CD8-positive, alpha-beta memory T cell (primary cell): ENCODE results near the gene KDM6A. TPM values are rescaled to one million over a fixed set of nuclear protein-coding genes. Genes with fewer than 3 reads are reported as not detected.
A peak's percentile ranks its signal among the peaks of the same experiment; 100 is the strongest.

Source experiments
- CTCF ChIA-PET: fragments of 350-600 bp; sonication (Branson Sonifier 250); formaldehyde crosslinking; loops from one replicate; lab custom pipeline; 2021; ENCODE audit warnings: antibody characterized with exemption; lab: Charles Lee
- POLR2A ChIA-PET: fragments of 350-600 bp; sonication (Branson Sonifier 250); formaldehyde crosslinking; loops from one replicate; lab custom pipeline; 2021; ENCODE audit warnings: antibody characterized with exemption; lab: Charles Lee
- DNase-seq, 5 donors: peaks; one replicate each; pipeline versions ENCODE4 v3.0.0 to v3.0.0-alpha.2; 2020 to 2022; ENCODE audit warnings: mixed read lengths in 1 of 5
- H3K27ac ChIP-seq: one replicate; pipeline ENCODE4 v1.7.0; 2013; ENCODE audit warnings: low read depth, mild to moderate bottlenecking, low read length, moderate library complexity
- H3K27me3 ChIP-seq: 2 replicates; pipeline ENCODE4 v1.7.0; 2013; ENCODE audit warnings: low read length, mild to moderate bottlenecking; ENCODE audit not compliant: insufficient read depth, poor library complexity, severe bottlenecking
- H3K36me3 ChIP-seq: 2 replicates; pipeline ENCODE4 v1.7.0; 2013; ENCODE audit warnings: mild to moderate bottlenecking, low read length, moderate library complexity; ENCODE audit not compliant: insufficient read depth
- H3K4me1 ChIP-seq: 2 replicates; pipeline ENCODE4 v1.7.0; 2013; ENCODE audit warnings: mild to moderate bottlenecking, low read length, moderate library complexity; ENCODE audit not compliant: insufficient read depth
- H3K4me3 ChIP-seq: 2 replicates; pipeline ENCODE4 v1.7.0; 2013; ENCODE audit warnings: mild to moderate bottlenecking, low read length
- H3K9me3 ChIP-seq: 2 replicates; pipeline ENCODE4 v1.7.0; 2013; ENCODE audit warnings: mild to moderate bottlenecking, low read length
- H3K27ac Mint-ChIP-seq, 8 donors: one replicate each; pipeline ENCODE4 v1.8.0; 2020 to 2021; ENCODE audit warnings: mixed read lengths in 8 of 8, mild to moderate bottlenecking in 6 of 8, inconsistent platforms in 3 of 8, moderate library complexity in 3 of 8
- H3K27me3 Mint-ChIP-seq, 2 donors: one replicate each; pipeline ENCODE4 v1.8.0; 2020 to 2021; ENCODE audit warnings: mixed read lengths in 2 of 2, mild to moderate bottlenecking in 1 of 2, moderate library complexity in 1 of 2
- H3K36me3 Mint-ChIP-seq, 3 donors: one replicate each; pipeline ENCODE4 v1.8.0; 2020 to 2021; ENCODE audit warnings: mixed read lengths in 3 of 3, inconsistent platforms in 1 of 3, mild to moderate bottlenecking in 1 of 3
- H3K4me1 Mint-ChIP-seq, 3 donors: one replicate each; pipeline ENCODE4 v1.8.0; 2020 to 2021; ENCODE audit warnings: mixed read lengths in 3 of 3, inconsistent platforms in 1 of 3, mild to moderate bottlenecking in 1 of 3
- H3K4me3 Mint-ChIP-seq, 7 donors: one replicate each; pipeline ENCODE4 v1.8.0; 2020 to 2021; ENCODE audit warnings: mixed read lengths in 7 of 7, mild to moderate bottlenecking in 6 of 7, moderate library complexity in 4 of 7, inconsistent platforms in 2 of 7
- H3K9me3 Mint-ChIP-seq, 5 donors: one replicate each; pipeline ENCODE4 v1.8.0; 2020 to 2022; ENCODE audit warnings: mixed read lengths in 5 of 5, mild to moderate bottlenecking in 3 of 5, moderate library complexity in 2 of 5, inconsistent platforms in 1 of 5
- polyA plus RNA-seq: library from polyadenylated mRNA; unstranded; fragments of 300-500 nt; fragmentation: Illumina TruSeq; gene quantifications from one replicate; pipeline ENCODE4 v1.2.3, GENCODE V29; 2021
- total RNA-seq, 2 experiments: library from RNA; stranded (reverse); gene quantifications; one replicate each; pipeline ENCODE4 v1.2.3, GENCODE V29; 2021

KDM6A gene
- total and polyA plus RNA-seq, 3 experiments from 2014 or later, result 20.7 to 23.7 (median 21.5) TPM

- DNase-seq, result no peak
- H3K27ac Mint-ChIP-seq, result peak overlapping the region in 4 of 8 donors; percentile 9 to 66 (median 13)
- Histone ChIP-seq H3K4me1 (peaks cover 15% of the 10 kb centered on the region), H3K9me3 (no peaks in the 10 kb centered on the region), H3K4me3 (no peak overlapping the region), H3K36me3 (no peaks in the 10 kb centered on the region), H3K27ac (no peak overlapping the region), H3K27me3 (no peaks in the 10 kb centered on the region)
- H3K36me3 Mint-ChIP-seq, result peaks cover 0 to 1% (median 1%) of the 10 kb centered on the region in 3 donors
- H3K9me3 Mint-ChIP-seq, result no peaks in the 10 kb centered on the region
- CTCF ChIA-PET, result no interaction called here
- peaks cover 72 to 85% (median 77%) of the 10 kb centered on the region in 3 donors for H3K4me1 Mint-ChIP-seq
- POLR2A ChIA-PET, result no interaction called here
- H3K4me3 Mint-ChIP-seq, result peak overlapping the region in 5 of 7 donors; percentile 5 to 28 (median 9)
- no peaks in the 10 kb centered on the region for H3K27me3 Mint-ChIP-seq
These were observed 80.9 kb downstream of the KDM6A start for GRCh38 chrX:44953734-44954502.

- Histone ChIP-seq H3K9me3 (no peaks in the 10 kb centered on the region), H3K27ac (no peak overlapping the region), H3K4me3 (no peak overlapping the region), H3K36me3 (no peaks in the 10 kb centered on the region), H3K27me3 (no peaks in the 10 kb centered on the region), H3K4me1 (peaks cover 15% of the 10 kb centered on the region)
- Mint-ChIP-seq H3K4me1 (peaks cover 70 to 86% (median 76%) of the 10 kb centered on the region in 3 donors), H3K36me3 (peaks cover 0 to 1% (median 1%) of the 10 kb centered on the region in 3 donors), H3K27me3 (no peaks in the 10 kb centered on the region), H3K9me3 (no peaks in the 10 kb centered on the region), H3K27ac (peak overlapping the region in 4 of 8 donors; percentile 9 to 66 (median 13)), H3K4me3 (peak overlapping the region in 5 of 7 donors; percentile 5 to 28 (median 9))
- ChIA-PET POLR2A (no interaction called here), CTCF (no interaction called here)
- no peak for DNase-seq
These were observed 81.6 kb downstream of the KDM6A start for GRCh38 chrX:44954562-44954961.

- no peaks in the 10 kb centered on the region for H3K9me3 Mint-ChIP-seq
- ChIA-PET POLR2A (no interaction called here), CTCF (no interaction called here)
- peaks cover 0 to 2% (median 1%) of the 10 kb centered on the region in 3 donors for H3K36me3 Mint-ChIP-seq
- Histone ChIP-seq H3K9me3 (no peaks in the 10 kb centered on the region), H3K27ac (no peak overlapping the region), H3K4me3 (no peak overlapping the region), H3K36me3 (no peaks in the 10 kb centered on the region), H3K4me1 (peaks cover 30% of the 10 kb centered on the region), H3K27me3 (no peaks in the 10 kb centered on the region)
- no peak overlapping the region for H3K4me3 Mint-ChIP-seq
- no peak overlapping the region for H3K27ac Mint-ChIP-seq
- H3K27me3 Mint-ChIP-seq, result no peaks in the 10 kb centered on the region
- no peak for DNase-seq
- H3K4me1 Mint-ChIP-seq, result peaks cover 76 to 91% (median 81%) of the 10 kb centered on the region in 3 donors
These were observed 84.9 kb downstream of the KDM6A start for GRCh38 chrX:44957848-44958247.

- no peaks in the 10 kb centered on the region for H3K27me3 ChIP-seq
- Mint-ChIP-seq H3K36me3 (peaks cover 2 to 7% (median 6%) of the 10 kb centered on the region in 3 donors), H3K27me3 (no peaks in the 10 kb centered on the region), H3K4me1 (peaks cover 75 to 91% (median 81%) of the 10 kb centered on the region in 3 donors), H3K27ac (no peak overlapping the region), H3K4me3 (no peak overlapping the region), H3K9me3 (no peaks in the 10 kb centered on the region)
- ChIA-PET CTCF (no interaction called here), POLR2A (no interaction called here)
- no peaks in the 10 kb centered on the region for H3K9me3 ChIP-seq
- no peak overlapping the region for H3K27ac ChIP-seq
- H3K4me3 ChIP-seq, result no peak overlapping the region
- no peaks in the 10 kb centered on the region for H3K36me3 ChIP-seq
- DNase-seq, result no peak
- H3K4me1 ChIP-seq, result peaks cover 30% of the 10 kb centered on the region
These were observed 85.5 kb downstream of the KDM6A start for GRCh38 chrX:44958480-44958879.

- peaks cover 21% of the 10 kb centered on the region for H3K4me1 ChIP-seq
- H3K4me3 Mint-ChIP-seq, result peak overlapping the region; percentile 1 to 66 (median 55)
- DNase-seq, result no peak
- peak overlapping the region in 7 of 8 donors; percentile 1 to 85 (median 19) for H3K27ac Mint-ChIP-seq
- no peaks in the 10 kb centered on the region for H3K36me3 ChIP-seq
- no peaks in the 10 kb centered on the region for H3K9me3 Mint-ChIP-seq
- H3K4me3 ChIP-seq, result no peak overlapping the region
- no peaks in the 10 kb centered on the region for H3K27me3 ChIP-seq
- H3K27me3 Mint-ChIP-seq, result no peaks in the 10 kb centered on the region
- ChIA-PET POLR2A (no interaction called here), CTCF (no interaction called here)
- no peaks in the 10 kb centered on the region for H3K9me3 ChIP-seq
- peaks cover 69 to 88% (median 76%) of the 10 kb centered on the region in 3 donors for H3K4me1 Mint-ChIP-seq
- no peak overlapping the region for H3K27ac ChIP-seq
- peaks cover 8 to 24% (median 16%) of the 10 kb centered on the region in 3 donors for H3K36me3 Mint-ChIP-seq
These were observed 89.0 kb downstream of the KDM6A start for GRCh38 chrX:44961817-44962607.

- H3K27ac Mint-ChIP-seq, result peak overlapping the region in 3 of 8 donors; percentile 2 to 71 (median 28)
- Histone ChIP-seq H3K27me3 (no peaks in the 10 kb centered on the region), H3K9me3 (no peaks in the 10 kb centered on the region), H3K36me3 (no peaks in the 10 kb centered on the region), H3K4me3 (no peak overlapping the region), H3K4me1 (peaks cover 21% of the 10 kb centered on the region), H3K27ac (no peak overlapping the region)
- no peaks in the 10 kb centered on the region for H3K27me3 Mint-ChIP-seq
- no peaks in the 10 kb centered on the region for H3K9me3 Mint-ChIP-seq
- DNase-seq, result no peak
- H3K4me1 Mint-ChIP-seq, result peaks cover 73 to 90% (median 78%) of the 10 kb centered on the region in 3 donors
- ChIA-PET POLR2A (no interaction called here), CTCF (no interaction called here)
- H3K4me3 Mint-ChIP-seq, result peak overlapping the region in 5 of 7 donors; percentile 22 to 61 (median 26)
- peaks cover 8 to 28% (median 18%) of the 10 kb centered on the region in 3 donors for H3K36me3 Mint-ChIP-seq
These were observed 90.0 kb downstream of the KDM6A start for GRCh38 chrX:44962944-44963343.

- POLR2A ChIA-PET, result no interaction called here
- no peaks in the 10 kb centered on the region for H3K36me3 ChIP-seq
- H3K4me3 ChIP-seq, result no peak overlapping the region
- no peaks in the 10 kb centered on the region for H3K27me3 ChIP-seq
- peaks cover 0 to 2% (median under 1%) of the 10 kb centered on the region in 5 donors for H3K9me3 Mint-ChIP-seq
- peak overlapping the region in 4 of 8 donors; percentile 41 to 54 (median 48) for H3K27ac Mint-ChIP-seq
- no peaks in the 10 kb centered on the region for H3K9me3 ChIP-seq
- no peak overlapping the region for H3K27ac ChIP-seq
- no peak for DNase-seq
- CTCF ChIA-PET, result no interaction called here
- H3K27me3 Mint-ChIP-seq, result no peaks in the 10 kb centered on the region
- H3K4me1 ChIP-seq, result no peaks in the 10 kb centered on the region
- H3K4me1 Mint-ChIP-seq, result peaks cover 65 to 86% (median 71%) of the 10 kb centered on the region in 3 donors
- H3K4me3 Mint-ChIP-seq, result peak overlapping the region in 3 of 7 donors; percentile 2 to 45 (median 7)
- peaks cover 13 to 32% (median 25%) of the 10 kb centered on the region in 3 donors for H3K36me3 Mint-ChIP-seq
These were observed 94.2 kb downstream of the KDM6A start for GRCh38 chrX:44967221-44967620.
